ENCODE measurements around the gene CSNK1G2.

GRCh38 chr19:1953441-1954094, 12.6 kb downstream of the CSNK1G2 start:
- TF ChIP-seq POLR2AphosphoS5 (IDR thresholded peaks at IDR 0.05; ENCODE audit: borderline replicate concordance, low read depth, low read length) (no peak), EZH2 (IDR thresholded peaks at IDR 0.05) (no peak), FOXP2 (optimal IDR thresholded peaks at IDR 0.05; ENCODE audit: control extremely low read depth, extremely low read length, insufficient read depth) (no peak)

Measured in SK-N-MC (cell line).